ENCODE measurements around the gene SMARCB1.

The SMARCB1 gene

GRCh38 chr22:23836692-23837495 is 50.1 kb downstream of the SMARCB1 start:
- TF ChIP-seq CTCF (IDR thresholded peaks at IDR 0.05; ENCODE audit: low read depth, low read length, missing control alignments), result no peak
- in situ Hi-C loops (cut with HindIII; ENCODE audit: low sequenced_read_pairs), result loop anchor here (10.0 kb wide), 1 partner anchor 302 kb away; no protein-coding TSS in a partner anchor
- DNase-seq (ENCODE audit: low read depth), result no peak
- H3K4me3 ChIP-seq (ENCODE audit: low read depth, low read length), result no peak overlapping the region

GRCh38 chr22:23837496-23837859 is 50.7 kb downstream of the SMARCB1 start:
- H3K4me3 ChIP-seq (ENCODE audit: low read depth, low read length), result no peak overlapping the region
- in situ Hi-C loops (cut with HindIII; ENCODE audit: low sequenced_read_pairs), result loop anchor here (10.0 kb wide), 1 partner anchor 303 kb away; no protein-coding TSS in a partner anchor
- TF ChIP-seq CTCF (IDR thresholded peaks at IDR 0.05; ENCODE audit: low read depth, low read length, missing control alignments), result no peak
- DNase-seq (ENCODE audit: low read depth), result no peak

GRCh38 chr22:23837911-23838680 is 51.3 kb downstream of the SMARCB1 start:
- no peak overlapping the region for H3K4me3 ChIP-seq (ENCODE audit: low read depth, low read length)

GRCh38 chr22:23838681-23839468 is 52.1 kb downstream of the SMARCB1 start, which contains the start of gene DERL3:
TSS of gene DERL3 (minus strand) at chr22:23839006. CDS start at chr22:23838987, 19 bp downstream.
- in situ Hi-C loops (cut with HindIII; ENCODE audit: low sequenced_read_pairs), result loop anchor here (10.0 kb wide), 1 partner anchor 304 kb away; no protein-coding TSS in a partner anchor
- peak within 1 kb of the TSS; percentile 35 for H3K4me3 ChIP-seq (ENCODE audit: low read depth, low read length)
- peak; percentile 92 for DNase-seq (ENCODE audit: low read depth)
- no peak for TF ChIP-seq CTCF (IDR thresholded peaks at IDR 0.05; ENCODE audit: low read depth, low read length, missing control alignments)

More at GRCh38 chr22:23837911-23838680, 51.3 kb downstream of the SMARCB1 start:
- no peak for DNase-seq (ENCODE audit: low read depth)
- TF ChIP-seq CTCF (IDR thresholded peaks at IDR 0.05; ENCODE audit: low read depth, low read length, missing control alignments), result no peak
- in situ Hi-C loops (cut with HindIII; ENCODE audit: low sequenced_read_pairs), result loop anchor here (10.0 kb wide), 1 partner anchor 303 kb away; no protein-coding TSS in a partner anchor

- TF ChIP-seq CTCF (IDR thresholded peaks at IDR 0.05; ENCODE audit: low read depth, low read length, missing control alignments), result no peak
- in situ Hi-C loops (cut with HindIII; ENCODE audit: low sequenced_read_pairs), result no loop called here
- no peak for DNase-seq (ENCODE audit: low read depth)
- no peak overlapping the region for H3K4me3 ChIP-seq (ENCODE audit: low read depth, low read length)
These were observed 53.3 kb downstream of the SMARCB1 start for GRCh38 chr22:23840026-23840425.

GRCh38 chr22:23841292-23841691 is 54.5 kb downstream of the SMARCB1 start:
- in situ Hi-C loops (cut with HindIII; ENCODE audit: low sequenced_read_pairs), result no loop called here
- no peak overlapping the region for H3K4me3 ChIP-seq (ENCODE audit: low read depth, low read length)

More at GRCh38 chr22:23841292-23841691, 54.5 kb downstream of the SMARCB1 start:
- no peak for DNase-seq (ENCODE audit: low read depth)
- no peak for TF ChIP-seq CTCF (IDR thresholded peaks at IDR 0.05; ENCODE audit: low read depth, low read length, missing control alignments)
